Measurements from ENCODE around the gene RPTOR.

GRCh38 chr17:80768389-80768788 lies 223.8 kb downstream of the RPTOR start:
- no peak for TF ChIP-seq EZH2 (IDR thresholded peaks at IDR 0.05; ENCODE audit: insufficient read depth, poor library complexity, severe bottlenecking)
- TF ChIP-seq EZH2phosphoT487 (IDR thresholded peaks at IDR 0.05; ENCODE audit: insufficient read depth, low read depth), result no peak
